Activated T-cell treated with anti-CD3 and anti-CD28 coated beads for 24 hours (primary cell): ENCODE measurements around the gene SYT2.
"Not testable (repeated sequence)": the region's sequence is repeated elsewhere in the genome, so short reads cannot be mapped to it uniquely, and the experiment has no call there.

Experiments
- DNase-seq: peaks from one replicate; pipeline ENCODE4 v3.0.0-alpha.2; 2020; ENCODE audit warnings: low read depth

The SYT2 gene

DNA sequence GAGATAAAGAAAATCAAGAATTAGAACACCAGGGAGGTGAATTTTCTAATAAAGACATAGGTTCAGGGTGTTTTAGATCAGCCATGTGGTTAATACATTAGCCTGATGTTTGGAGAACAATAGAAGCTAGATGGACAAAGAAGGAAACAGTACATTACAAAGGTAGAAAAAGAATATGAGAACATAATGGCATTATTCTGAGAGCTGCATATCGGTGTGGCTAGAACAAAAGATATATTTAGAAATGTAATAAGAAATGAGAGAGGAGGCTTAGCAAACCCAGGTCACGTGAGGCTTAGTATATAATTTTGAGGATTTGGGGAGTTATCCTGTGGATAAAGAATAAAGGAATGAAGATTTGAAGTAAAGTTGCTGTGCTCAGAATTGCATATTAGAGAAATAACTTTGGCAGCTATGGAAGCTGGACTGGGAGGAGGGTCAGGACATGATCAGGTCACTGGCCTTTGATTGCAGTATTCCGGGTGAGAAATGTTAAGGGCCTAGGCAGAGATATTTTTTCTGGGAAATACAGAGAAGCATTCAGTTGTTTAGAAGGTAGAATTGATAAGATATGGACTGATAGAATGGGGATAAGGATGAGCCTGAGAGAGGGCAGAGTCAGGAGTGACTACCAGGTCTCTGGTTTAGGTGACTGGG, 164.5 kb downstream of the SYT2 start:
- DNase-seq, result not testable (repeated sequence)

DNA sequence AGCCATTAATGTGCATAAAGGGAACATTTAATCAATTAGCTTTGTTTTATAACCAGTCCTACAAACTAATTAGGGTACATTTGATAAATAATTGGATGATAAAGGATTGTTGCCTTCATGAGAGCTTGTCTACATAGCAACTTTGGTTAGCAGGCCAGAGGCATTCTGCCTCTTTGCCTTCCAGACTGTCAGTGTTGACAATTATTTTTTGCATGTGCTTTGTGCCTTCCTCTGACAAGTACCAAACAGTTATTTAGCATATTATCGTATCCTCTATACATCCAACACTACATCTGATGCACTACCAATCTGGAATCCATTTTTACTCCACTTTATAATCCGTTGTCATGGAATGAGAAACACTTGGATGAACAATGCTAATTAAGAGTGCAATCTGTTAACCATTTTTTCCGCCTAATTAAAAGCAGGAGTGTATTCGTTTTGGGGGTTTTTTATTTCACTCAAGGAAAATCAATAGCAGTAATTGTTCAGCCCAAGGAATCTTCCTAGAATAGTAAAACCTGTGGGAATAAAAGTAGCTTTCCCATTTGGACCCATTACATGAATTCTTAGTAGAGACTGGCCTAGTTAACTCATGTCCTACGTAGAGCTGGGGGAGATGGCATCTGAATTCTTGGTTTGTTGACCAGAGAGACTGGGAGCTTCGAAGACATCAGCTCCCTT, 165.3 kb downstream of the SYT2 start:
- DNase-seq, result not testable (repeated sequence)

- not testable (repeated sequence) for DNase-seq
Measured at GRCh38 chr1:202543537-202543936, 166.7 kb downstream of the SYT2 start.

DNA sequence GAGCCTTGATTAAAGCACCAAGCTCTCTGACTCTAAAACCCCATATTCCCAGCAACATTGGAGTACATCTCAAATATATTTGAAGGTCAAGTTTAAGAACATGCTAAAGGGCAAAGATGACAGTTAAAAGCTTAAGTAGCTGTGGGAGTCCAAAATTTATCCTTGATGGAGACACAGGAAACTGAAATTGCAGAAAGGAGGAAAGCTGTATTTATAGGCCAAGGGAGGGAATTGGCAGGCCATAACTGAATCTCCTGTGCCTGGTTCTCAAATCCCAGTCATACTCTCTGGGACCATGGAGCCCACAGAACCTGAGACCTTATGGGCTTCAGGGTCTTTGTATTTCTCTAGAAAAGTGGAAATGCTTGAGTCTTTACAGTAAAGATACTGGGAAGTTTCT, 167.8 kb downstream of the SYT2 start:
- DNase-seq, result not testable (repeated sequence)

GRCh38 chr1:202540858-202541257, 169.4 kb downstream of the SYT2 start:
- DNase-seq, result not testable (repeated sequence)
